T-helper 22 cell (primary cell): ENCODE data around the gene ADAMTS3.

ENCODE experiments used
- DNase-seq: peaks from one replicate; pipeline ENCODE4 v3.0.0-alpha.2; 2020; ENCODE audit warnings: low read depth

The ADAMTS3 gene

GRCh38 chr4:72568959-72569718 lies at the start of gene ADAMTS3:
Gene ADAMTS3, minus strand, starts transcription at chr4:72569221. Its CDS starts 459 bp downstream, at chr4:72568762.
- DNase-seq = no peak

GRCh38 chr4:72613959-72614358 lies 44.9 kb upstream of the ADAMTS3 start:
- no peak for DNase-seq

GRCh38 chr4:72606751-72607150 lies 37.7 kb upstream of the ADAMTS3 start:
- DNase-seq = no peak

GRCh38 chr4:72604324-72604723 lies 35.3 kb upstream of the ADAMTS3 start:
- no peak for DNase-seq

- no peak for DNase-seq
Observed at GRCh38 chr4:72602396-72603376, 33.7 kb upstream of the ADAMTS3 start.

GRCh38 chr4:72591547-72592454 lies 22.8 kb upstream of the ADAMTS3 start:
- DNase-seq = no peak

GRCh38 chr4:72587334-72587733 lies 18.3 kb upstream of the ADAMTS3 start:
- DNase-seq = no peak

- no peak for DNase-seq
Observed at GRCh38 chr4:72582853-72583252, 13.8 kb upstream of the ADAMTS3 start.

GRCh38 chr4:72577211-72577610 lies 8.2 kb upstream of the ADAMTS3 start:
- no peak for DNase-seq

GRCh38 chr4:72571337-72571736 lies 2.3 kb upstream of the ADAMTS3 start:
- DNase-seq = no peak

GRCh38 chr4:72569719-72570235 lies 756 bp upstream of the ADAMTS3 start:
- DNase-seq = no peak

- DNase-seq = no peak
Observed at GRCh38 chr4:72567821-72568675, 973 bp downstream of the ADAMTS3 start.

- DNase-seq = no peak
Observed at GRCh38 chr4:72567036-72567435, 2.0 kb downstream of the ADAMTS3 start.

- DNase-seq = no peak
Observed at GRCh38 chr4:72566464-72566972, 2.5 kb downstream of the ADAMTS3 start.

GRCh38 chr4:72564789-72565188 lies 4.2 kb downstream of the ADAMTS3 start:
- DNase-seq = no peak

GRCh38 chr4:72564184-72564583 lies 4.8 kb downstream of the ADAMTS3 start:
- no peak for DNase-seq

GRCh38 chr4:72558655-72559054 lies 10.4 kb downstream of the ADAMTS3 start:
- DNase-seq = no peak

GRCh38 chr4:72557021-72557420 lies 12.0 kb downstream of the ADAMTS3 start:
- no peak for DNase-seq

GRCh38 chr4:72555377-72555831 lies 13.6 kb downstream of the ADAMTS3 start:
- no peak for DNase-seq
